ENCODE data around the gene CD1D.

DNA sequence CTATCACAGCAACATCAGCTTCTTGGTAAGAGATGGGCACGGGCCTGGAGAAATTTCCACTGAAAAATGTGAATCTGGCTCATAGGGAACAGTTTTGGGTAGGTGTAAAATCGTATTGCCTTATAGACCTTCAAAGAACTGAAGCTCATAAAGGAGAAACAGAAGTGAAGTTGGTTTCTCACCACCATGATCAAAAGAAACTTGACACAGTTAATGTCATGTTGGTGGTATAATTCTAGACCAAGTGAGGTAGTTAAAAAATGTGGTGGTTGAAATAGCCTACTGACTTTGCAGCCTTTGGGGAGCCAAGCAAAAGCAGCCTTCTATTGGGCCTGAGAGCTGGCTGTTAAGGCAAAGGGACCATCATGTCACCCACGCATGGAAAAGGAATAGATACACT, 8.9 kb downstream of the CD1D start:
- TF ChIP-seq EP300 (conservative IDR thresholded peaks at IDR 0.05; ENCODE audit: poor library complexity, severe bottlenecking) (no peak), EZH2 (IDR thresholded peaks at IDR 0.05; ENCODE audit: borderline replicate concordance, insufficient read depth, low read length, poor library complexity, severe bottlenecking) (no peak), SMC3 (conservative IDR thresholded peaks at IDR 0.05; ENCODE audit: poor library complexity) (no peak), POLR2AphosphoS5 (IDR thresholded peaks at IDR 0.05) (no peak), TAF1 (IDR thresholded peaks at IDR 0.05; ENCODE audit: low read depth) (no peak)
- TF ChIP-seq, protein P1, sequence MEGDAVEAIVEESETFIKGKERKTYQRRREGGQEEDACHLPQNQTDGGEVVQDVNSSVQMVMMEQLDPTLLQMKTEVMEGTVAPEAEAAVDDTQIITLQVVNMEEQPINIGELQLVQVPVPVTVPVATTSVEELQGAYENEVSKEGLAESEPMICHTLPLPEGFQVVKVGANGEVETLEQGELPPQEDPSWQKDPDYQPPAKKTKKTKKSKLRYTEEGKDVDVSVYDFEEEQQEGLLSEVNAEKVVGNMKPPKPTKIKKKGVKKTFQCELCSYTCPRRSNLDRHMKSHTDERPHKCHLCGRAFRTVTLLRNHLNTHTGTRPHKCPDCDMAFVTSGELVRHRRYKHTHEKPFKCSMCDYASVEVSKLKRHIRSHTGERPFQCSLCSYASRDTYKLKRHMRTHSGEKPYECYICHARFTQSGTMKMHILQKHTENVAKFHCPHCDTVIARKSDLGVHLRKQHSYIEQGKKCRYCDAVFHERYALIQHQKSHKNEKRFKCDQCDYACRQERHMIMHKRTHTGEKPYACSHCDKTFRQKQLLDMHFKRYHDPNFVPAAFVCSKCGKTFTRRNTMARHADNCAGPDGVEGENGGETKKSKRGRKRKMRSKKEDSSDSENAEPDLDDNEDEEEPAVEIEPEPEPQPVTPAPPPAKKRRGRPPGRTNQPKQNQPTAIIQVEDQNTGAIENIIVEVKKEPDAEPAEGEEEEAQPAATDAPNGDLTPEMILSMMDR (IDR thresholded peaks at IDR 0.05; ENCODE audit: poor library complexity, severe bottlenecking): no peak
- TF ChIP-seq, protein P2, sequence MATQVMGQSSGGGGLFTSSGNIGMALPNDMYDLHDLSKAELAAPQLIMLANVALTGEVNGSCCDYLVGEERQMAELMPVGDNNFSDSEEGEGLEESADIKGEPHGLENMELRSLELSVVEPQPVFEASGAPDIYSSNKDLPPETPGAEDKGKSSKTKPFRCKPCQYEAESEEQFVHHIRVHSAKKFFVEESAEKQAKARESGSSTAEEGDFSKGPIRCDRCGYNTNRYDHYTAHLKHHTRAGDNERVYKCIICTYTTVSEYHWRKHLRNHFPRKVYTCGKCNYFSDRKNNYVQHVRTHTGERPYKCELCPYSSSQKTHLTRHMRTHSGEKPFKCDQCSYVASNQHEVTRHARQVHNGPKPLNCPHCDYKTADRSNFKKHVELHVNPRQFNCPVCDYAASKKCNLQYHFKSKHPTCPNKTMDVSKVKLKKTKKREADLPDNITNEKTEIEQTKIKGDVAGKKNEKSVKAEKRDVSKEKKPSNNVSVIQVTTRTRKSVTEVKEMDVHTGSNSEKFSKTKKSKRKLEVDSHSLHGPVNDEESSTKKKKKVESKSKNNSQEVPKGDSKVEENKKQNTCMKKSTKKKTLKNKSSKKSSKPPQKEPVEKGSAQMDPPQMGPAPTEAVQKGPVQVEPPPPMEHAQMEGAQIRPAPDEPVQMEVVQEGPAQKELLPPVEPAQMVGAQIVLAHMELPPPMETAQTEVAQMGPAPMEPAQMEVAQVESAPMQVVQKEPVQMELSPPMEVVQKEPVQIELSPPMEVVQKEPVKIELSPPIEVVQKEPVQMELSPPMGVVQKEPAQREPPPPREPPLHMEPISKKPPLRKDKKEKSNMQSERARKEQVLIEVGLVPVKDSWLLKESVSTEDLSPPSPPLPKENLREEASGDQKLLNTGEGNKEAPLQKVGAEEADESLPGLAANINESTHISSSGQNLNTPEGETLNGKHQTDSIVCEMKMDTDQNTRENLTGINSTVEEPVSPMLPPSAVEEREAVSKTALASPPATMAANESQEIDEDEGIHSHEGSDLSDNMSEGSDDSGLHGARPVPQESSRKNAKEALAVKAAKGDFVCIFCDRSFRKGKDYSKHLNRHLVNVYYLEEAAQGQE (IDR thresholded peaks at IDR 0.05; ENCODE audit: borderline replicate concordance): no peak
